HG02840 (cell line): Measurements from ENCODE around the gene ZBTB17.
"Not testable (repeated sequence)": the region's sequence is repeated elsewhere in the genome, so short reads cannot be mapped to it uniquely, and the experiment has no call there.

ENCODE experiments used
- ATAC-seq: cut with Tn5 transposase; IDR thresholded peaks from one replicate; pipeline ENCODE4 v1.9.1; 2021; ENCODE audit warnings: mild to moderate bottlenecking, moderate library complexity, moderate number of reproducible peaks; ENCODE audit not compliant: unreplicated experiment, low FRiP score

Gene ZBTB17

DNA sequence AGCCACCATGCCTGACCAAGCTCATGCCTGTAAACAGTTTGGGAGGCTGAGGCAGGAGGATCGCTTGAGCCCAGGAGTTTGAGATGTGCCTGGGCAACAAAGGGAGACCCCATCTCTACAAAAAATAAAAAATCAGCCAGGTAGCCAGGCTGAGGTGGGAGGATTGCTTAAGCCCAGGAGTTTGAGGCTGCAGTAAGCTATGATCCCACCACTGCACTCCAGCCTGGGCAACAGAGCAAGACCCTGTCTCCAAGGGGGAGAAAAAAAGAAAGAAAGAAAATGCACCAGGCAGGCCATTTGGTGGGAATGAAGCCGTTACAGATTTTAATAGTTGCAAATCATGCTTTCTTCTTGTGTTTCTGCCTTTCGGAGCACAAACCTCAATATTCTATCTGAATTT lies 62.3 kb downstream of the ZBTB17 start:
- ATAC-seq: not testable (repeated sequence)

DNA sequence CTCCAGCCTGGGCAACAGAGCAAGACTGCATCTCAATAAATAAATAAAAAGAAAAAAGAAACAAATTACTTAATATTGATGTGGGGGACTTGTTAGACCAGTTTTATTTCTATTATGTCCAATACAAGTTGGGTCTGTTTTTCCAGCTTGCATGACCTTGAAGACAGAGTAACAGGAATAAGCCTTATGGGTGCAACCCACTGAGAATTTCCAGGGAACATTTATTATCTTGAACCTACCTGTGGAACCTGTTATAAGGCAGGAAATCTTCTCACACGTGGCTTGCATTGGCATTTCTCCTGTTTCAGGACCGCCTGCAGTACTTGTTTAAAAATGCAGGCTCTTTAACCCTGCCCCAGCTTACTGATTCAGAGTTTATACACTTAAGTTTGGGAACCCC lies 64.0 kb downstream of the ZBTB17 start:
- no peak for ATAC-seq

DNA sequence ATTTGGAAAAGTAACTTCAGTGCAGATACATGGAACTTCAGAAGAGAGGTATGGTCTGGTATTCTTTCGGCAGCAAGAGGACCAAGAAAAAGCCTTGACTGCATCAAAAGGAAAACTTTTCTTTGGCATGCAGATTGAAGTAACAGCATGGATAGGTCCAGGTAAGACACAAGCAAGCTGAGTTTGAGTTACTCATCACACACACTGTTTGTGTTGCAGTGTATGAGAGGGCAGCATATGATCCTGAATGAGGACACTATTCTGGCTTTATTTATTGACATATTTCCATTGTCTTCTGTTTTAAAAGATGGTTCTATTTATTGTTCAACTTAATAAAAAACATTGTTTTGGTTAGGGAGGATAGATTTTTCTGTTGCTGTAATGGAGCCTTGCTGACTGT lies 64.8 kb downstream of the ZBTB17 start:
- ATAC-seq: no peak

DNA sequence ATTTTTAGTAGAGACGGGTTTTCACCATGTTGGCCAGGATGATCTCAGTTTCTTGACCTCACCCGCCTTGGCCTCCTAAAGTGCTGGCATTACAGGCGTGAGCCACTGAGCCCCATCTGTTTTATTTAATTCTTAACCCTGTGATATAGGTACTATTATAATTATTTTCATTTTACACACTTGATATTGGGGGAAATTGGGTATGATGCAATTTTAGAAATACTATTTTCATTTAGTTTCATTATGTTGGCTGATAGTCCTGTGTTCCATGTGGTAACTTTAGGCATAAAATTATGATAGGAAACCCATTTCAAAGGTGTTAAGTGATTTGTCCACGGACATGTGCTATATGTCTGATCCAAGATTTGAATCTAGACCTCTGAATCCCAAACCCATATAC lies 67.3 kb downstream of the ZBTB17 start:
- ATAC-seq: no peak

DNA sequence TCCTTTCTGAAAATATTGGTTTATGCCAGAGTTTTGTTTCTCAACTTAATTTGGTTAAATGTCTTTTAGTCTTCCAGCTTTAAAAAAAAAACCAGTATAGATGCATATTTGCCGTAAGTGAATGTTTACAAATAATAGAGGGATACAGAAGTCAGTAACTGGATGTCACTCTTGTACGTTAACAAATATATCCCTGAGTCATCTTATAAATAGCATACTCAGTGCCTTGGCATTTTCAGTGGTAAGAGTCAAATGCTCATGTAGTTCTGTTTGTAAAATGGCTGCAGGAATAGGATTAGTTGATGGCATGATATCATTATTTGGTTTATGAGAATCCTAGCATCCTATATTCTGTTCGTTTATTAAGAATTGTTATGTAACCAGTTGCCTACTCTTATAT lies 73.0 kb downstream of the ZBTB17 start:
- no peak for ATAC-seq

DNA sequence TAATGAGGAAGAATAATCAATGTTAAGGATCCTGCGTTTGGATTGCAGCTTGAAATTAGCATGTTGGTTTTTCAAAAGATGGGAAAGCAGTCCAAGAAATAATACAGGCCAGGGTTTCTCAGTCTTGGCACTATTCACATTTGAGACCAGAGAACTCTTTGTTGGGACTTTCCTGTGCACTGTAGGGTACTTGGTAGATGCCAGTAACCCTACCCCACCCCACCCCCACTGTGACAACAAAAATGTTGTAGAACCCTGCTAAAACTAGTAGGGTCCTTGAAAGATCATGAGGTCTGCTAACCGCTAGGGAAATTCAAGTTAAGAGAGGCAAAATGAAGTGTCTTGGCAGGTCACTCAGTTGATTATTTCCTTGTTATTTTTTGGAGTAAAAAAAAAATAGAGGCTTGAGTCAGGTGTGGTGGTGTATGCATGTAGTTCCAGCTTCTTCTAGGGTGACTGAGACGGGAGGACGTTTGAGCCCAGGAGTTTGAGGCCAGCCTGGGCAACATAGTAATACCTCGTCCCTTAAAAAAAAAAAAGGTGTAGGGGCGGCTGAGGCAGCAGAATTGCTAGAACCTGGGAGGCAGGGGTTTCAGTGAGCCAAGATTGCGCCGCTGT lies 75.1 kb downstream of the ZBTB17 start:
- no peak for ATAC-seq

DNA sequence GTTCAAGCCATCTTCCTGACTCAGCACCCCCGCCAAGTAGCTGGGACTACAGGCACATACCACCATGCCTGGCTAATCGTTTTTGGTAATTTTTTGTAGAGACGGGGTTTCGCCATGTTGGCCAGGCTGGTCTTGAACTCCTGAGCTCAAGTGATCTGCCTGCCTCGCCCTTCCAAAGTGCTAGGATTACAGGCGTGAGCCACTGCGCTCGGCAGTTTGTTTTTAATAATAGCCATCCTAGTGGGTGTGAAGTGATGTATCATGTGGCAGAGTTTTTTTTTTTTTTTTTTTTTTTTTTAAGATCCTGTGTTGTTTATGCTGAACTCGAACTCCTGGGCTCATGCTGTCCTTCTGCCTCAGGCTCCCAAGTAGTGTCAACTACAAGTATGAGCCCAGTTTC lies 76.6 kb downstream of the ZBTB17 start:
- no peak for ATAC-seq

DNA sequence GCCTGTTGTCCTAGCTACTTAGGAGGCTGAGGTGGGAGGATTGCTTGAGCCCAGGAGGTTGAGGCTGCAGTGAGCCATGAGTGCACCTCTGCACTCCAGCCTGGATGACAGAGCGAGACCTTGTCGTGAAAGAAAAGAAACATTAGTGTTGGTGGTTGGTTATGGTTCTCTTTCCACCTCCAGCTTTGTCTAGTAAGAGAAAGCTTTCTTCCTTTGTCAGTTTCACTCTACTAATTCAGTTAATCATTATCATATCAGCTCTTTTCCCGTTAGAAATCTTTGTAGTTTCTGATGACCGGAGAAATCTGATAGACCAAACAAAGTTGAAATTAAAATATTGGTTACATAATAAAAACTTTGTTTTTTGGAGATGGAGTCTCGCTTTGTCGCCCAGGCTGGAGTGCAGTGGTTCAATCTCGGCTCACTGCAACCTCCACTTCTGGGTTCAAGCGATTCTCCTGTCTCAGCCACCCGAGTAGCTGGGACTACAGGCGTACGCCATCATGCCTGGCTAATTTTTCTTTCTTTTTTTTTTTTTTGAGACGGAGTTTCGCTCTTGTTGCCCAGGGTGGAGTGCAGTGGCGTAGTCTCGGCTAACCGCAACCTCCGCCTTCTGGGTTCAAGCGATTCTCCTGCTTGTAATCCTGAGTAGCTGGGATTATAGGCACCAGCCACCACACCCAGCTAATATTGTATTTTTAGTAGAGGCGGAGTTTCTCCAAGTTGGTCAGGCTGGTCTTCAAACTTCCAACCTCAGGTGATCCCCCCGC lies 78.9 kb downstream of the ZBTB17 start:
- not testable (repeated sequence) for ATAC-seq

DNA sequence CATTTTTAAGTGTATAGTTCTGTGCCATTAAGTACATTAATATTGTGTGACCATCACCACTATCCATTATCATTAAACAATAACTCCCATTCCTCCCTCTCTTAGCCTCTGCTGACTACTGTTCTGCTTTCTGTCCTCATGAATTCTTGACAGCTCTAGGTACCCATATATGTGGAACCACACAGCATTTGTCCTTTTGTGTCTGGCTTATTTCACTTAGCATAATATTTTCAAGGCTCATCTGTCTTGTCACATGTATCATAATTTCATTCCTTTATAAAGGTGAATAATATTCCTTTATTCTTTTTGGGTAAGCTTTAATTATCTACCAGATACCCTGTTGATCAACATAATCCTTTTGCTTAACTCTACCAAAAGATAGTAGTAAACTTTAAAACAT lies 80.7 kb downstream of the ZBTB17 start:
- no peak for ATAC-seq

DNA sequence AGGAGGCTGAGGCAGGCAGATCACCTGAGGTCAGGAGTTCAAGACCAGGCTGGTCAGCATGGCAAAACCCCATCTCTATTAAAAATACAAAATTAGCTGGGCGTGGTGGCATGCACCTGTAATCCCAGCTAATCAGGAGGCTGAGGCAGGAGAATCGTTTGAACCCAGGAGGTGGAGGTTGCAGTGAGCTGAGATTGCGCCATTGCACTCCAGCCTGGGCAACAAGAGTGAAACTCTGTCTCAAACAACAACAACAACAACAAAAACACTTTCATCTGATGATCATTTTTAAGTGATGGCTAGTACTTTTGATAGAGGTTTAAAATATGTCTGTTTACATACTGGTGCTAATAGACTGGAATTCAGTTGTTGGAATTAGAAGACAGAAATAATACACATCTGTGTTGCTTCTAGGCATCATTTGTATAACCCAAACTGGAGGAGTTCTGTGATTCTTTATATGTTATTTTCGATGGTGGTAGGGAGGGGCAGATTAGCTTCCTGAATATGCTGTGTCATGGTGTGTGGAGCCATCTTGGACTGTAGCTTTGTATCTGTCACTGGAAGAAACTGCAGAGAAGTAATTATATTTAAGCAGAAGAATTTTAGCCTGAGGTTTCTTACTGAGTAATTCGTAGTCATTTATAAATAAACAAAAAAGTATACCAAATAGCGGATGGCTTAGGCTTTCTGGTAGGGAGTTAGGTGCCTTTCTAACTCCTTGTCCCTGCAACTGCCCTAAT lies 82.9 kb downstream of the ZBTB17 start:
- ATAC-seq: not testable (repeated sequence)
